GM12873 (cell line): ENCODE data around the gene PACRGL.

Experiments used
- TF ChIP-seq, protein P1 (sequence below): IDR thresholded peaks from 2 replicates; pipeline ENCODE4 v1.5.1; 2012; ENCODE audit warnings: low read depth, mild to moderate bottlenecking, moderate library complexity, low read length, control low read depth; ENCODE audit not compliant: insufficient read depth; ENCODE audit errors: missing control alignments

PACRGL gene

DNA sequence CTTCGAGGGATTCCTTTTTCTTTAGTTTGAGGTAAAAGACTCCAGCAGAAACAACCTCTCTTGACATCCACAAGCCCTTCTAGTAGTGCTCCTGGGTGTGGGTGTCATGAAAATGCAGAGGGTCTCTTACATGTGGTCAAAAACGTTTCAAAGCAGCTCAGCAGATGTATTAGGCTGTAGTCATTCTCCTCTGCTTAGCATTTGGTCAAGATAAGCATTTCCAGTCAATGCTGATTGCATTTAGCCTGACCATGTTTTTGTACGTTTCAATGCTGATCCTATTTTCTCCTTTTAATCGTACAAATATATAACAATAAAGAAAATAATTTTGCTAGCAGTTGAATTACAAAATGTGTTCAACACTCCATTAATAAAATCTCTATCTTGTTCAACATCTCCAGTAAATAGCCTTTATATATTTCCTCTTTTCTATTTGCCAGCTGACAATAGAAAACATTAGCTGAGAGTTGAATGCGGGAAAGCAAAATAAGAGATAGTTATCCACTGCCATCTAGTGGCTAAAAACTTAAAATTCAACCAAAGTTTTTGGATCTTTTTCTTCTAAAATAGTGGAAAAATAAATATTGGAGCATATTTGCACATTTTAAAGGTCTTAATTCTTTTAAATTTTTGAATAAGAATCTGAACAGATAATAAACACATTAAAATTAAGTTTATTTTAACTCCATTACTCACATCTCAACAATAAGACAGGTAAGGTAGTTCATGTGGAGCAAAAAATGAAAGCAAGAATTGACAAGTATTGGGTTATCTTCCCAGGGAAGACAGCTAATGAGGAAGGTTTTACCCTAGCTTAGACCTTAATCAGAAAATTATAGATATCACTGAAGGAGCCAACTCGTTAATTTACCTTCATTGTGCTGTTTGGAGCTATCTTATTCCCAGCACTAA, 15.2 kb upstream of the PACRGL start:
- TF ChIP-seq, protein P1, sequence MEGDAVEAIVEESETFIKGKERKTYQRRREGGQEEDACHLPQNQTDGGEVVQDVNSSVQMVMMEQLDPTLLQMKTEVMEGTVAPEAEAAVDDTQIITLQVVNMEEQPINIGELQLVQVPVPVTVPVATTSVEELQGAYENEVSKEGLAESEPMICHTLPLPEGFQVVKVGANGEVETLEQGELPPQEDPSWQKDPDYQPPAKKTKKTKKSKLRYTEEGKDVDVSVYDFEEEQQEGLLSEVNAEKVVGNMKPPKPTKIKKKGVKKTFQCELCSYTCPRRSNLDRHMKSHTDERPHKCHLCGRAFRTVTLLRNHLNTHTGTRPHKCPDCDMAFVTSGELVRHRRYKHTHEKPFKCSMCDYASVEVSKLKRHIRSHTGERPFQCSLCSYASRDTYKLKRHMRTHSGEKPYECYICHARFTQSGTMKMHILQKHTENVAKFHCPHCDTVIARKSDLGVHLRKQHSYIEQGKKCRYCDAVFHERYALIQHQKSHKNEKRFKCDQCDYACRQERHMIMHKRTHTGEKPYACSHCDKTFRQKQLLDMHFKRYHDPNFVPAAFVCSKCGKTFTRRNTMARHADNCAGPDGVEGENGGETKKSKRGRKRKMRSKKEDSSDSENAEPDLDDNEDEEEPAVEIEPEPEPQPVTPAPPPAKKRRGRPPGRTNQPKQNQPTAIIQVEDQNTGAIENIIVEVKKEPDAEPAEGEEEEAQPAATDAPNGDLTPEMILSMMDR = no peak

DNA sequence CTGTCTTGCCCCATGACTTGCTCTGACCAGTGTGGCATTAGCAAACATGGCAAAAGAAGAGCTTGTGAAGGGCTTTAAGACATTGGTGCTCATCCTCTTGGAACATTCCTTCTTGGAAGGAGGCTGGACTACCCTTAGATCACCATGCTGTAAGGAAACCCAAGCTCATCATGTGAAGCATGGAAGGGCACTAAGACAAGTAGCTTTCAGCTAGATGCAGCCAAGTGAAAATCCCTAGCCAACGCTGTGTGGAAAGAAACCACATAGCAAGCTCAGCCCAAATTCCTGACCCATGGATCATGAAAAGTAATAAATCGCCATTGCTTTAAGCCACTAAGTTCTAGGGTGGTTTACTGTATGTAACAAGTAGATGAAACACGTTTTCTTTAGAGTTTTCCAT, 12.4 kb upstream of the PACRGL start:
- TF ChIP-seq, protein P1 = no peak

DNA sequence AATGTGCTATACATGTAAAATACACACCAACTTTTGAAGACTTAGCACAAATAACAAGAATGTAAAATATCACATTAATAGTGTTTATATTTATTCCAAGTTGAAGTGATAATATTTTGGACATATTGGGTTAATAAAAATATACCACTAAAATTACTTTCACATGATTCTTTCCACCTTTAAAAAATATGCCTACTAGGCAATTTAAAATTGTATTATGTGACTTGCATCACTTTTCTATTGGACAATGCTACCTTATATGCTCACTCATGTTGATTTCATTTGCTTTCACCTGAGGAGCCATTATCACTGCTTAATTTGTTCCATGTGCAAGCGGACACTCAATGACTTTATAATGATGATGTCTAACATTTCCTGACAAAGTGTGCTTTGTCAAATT, 3.4 kb upstream of the PACRGL start:
- TF ChIP-seq, protein P1 = no peak

DNA sequence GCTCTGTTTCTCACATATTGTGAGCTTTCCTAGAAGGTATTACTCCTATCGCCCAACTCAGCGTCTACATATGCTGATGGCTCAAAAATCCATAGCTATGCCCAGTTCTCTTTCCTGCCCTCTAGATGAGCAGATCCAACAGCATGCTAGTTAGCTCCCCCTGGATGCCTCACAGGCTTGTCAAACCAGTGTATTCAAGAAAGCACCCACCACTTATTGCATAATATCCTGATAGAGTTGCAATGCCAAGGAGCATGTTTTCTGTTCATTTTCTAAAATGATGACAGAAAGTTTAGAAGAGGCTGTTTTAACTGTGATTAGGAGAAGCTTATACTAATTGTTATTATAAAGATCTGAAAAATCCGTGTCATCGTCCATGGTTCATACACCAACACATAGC, 1.9 kb upstream of the PACRGL start:
- TF ChIP-seq, protein P1 = no peak

DNA sequence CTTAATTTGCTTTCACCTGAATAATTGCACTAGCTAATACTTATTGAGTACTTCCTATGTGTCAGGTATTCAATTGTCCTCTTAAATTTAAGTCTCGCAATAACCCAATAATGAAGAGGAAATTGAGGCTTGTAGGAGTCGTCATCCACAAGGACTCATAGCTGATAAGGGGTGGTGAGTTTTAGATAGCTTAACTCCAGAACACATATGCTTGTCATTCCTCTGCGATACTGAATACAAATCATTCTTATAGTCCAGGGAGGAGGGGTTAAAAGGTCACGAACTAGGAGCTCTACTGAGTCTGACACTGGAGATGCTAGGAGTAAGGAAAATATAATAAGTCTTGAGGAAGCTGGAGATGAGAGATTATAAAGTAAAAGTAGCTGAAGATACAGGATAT, 1.4 kb upstream of the PACRGL start:
- TF ChIP-seq, protein P1 = no peak

DNA sequence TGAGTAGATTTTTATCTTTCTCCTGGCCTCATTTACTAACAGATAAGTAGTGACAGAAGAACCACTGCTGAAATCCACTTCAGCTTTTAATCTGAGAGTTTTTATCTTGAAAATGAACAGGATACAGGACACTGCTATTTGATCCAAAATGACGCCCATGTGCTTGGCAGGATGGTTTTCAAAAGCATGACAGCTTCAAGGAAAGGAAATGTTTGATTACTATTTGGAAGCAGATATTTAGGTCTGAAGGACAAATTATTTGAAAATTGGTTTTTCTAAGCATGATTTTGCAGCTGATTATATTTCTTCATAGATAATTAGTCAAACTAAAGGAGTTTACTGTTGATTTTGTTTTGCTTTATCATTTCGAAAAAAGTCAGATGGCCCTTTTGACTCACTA, 11.1 kb downstream of the PACRGL start:
- TF ChIP-seq, protein P1 = no peak

DNA sequence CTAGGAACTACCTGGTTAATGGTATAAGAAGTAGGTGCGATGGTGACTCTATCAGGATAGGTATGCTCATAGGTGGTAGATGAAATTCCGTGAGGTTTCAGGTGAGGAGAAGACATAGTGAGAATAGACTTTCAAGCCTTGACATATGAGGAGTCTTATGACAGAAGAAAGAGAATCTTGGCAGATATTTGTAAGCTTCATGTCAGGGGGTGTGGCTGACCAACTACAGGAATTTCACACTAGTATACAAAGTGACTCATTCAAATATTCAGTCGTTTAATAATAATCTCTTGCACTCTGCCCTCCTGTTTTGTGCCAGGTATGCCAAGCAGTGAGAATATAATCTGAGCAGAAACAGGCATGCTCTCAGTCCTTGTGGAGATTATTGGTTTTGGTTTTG, 22.8 kb downstream of the PACRGL start:
- TF ChIP-seq, protein P1 = no peak
